Activated CD8-positive, alpha-beta memory T cell treated with anti-CD3 and anti-CD28 coated beads, Interleukin-2, amount 50 U/mL, for 48 hours (primary cell): ENCODE results near the gene ZNHIT3.

Experiments used
- DNase-seq: peaks from one replicate; pipeline ENCODE4 v3.0.0-alpha.2; 2020

The ZNHIT3 gene

GRCh38 chr17:36485027-36485426 lies 1.5 kb upstream of the ZNHIT3 start:
- DNase-seq: no peak

GRCh38 chr17:36485805-36486203 lies 677 bp upstream of the ZNHIT3 start:
- no peak for DNase-seq

GRCh38 chr17:36493956-36494355 lies 7.5 kb downstream of the ZNHIT3 start:
- no peak for DNase-seq

- DNase-seq: no peak
Measured at GRCh38 chr17:36494674-36495073, 8.2 kb downstream of the ZNHIT3 start.

- DNase-seq: no peak
Measured at GRCh38 chr17:36495076-36495578, 8.6 kb downstream of the ZNHIT3 start.

GRCh38 chr17:36496018-36496789 lies 9.7 kb downstream of the ZNHIT3 start:
- DNase-seq: no peak

- DNase-seq: no peak
Measured at GRCh38 chr17:36498155-36498554, 11.7 kb downstream of the ZNHIT3 start.

GRCh38 chr17:36498560-36499300 lies 12.2 kb downstream of the ZNHIT3 start:
- DNase-seq: peak; percentile 42

- DNase-seq: peak; percentile 46
Measured at GRCh38 chr17:36500745-36501225, 14.3 kb downstream of the ZNHIT3 start.

GRCh38 chr17:36501351-36501750 lies 14.9 kb downstream of the ZNHIT3 start:
- DNase-seq: peak; percentile 43

GRCh38 chr17:36501963-36502362 lies 15.5 kb downstream of the ZNHIT3 start:
- DNase-seq: peak; percentile 42

- DNase-seq: peak; percentile 42
Measured at GRCh38 chr17:36503456-36504155, 17.1 kb downstream of the ZNHIT3 start.

GRCh38 chr17:36504156-36504545 lies 17.7 kb downstream of the ZNHIT3 start:
- DNase-seq: no peak

- DNase-seq: peak; percentile 39
Measured at GRCh38 chr17:36505171-36505570, 18.7 kb downstream of the ZNHIT3 start.

- DNase-seq: peak; percentile 33
Measured at GRCh38 chr17:36506249-36506826, 19.9 kb downstream of the ZNHIT3 start.

- peak; percentile 33 for DNase-seq
Measured at GRCh38 chr17:36506831-36507230, 20.4 kb downstream of the ZNHIT3 start.

GRCh38 chr17:36507266-36507665 lies 20.8 kb downstream of the ZNHIT3 start:
- DNase-seq: peak; percentile 25

GRCh38 chr17:36508439-36508838 lies 22.0 kb downstream of the ZNHIT3 start:
- peak; percentile 39 for DNase-seq

- DNase-seq: peak; percentile 42
Measured at GRCh38 chr17:36509272-36509985, 22.9 kb downstream of the ZNHIT3 start.

GRCh38 chr17:36510636-36511035 lies 24.2 kb downstream of the ZNHIT3 start:
- DNase-seq: peak; percentile 48

- DNase-seq: peak; percentile 42
Measured at GRCh38 chr17:36511216-36511615, 24.7 kb downstream of the ZNHIT3 start.

- DNase-seq: no peak
Measured at GRCh38 chr17:36512641-36513040, 26.2 kb downstream of the ZNHIT3 start.
